IMR-90 (cell line): ENCODE results near the gene INMT. TPM values are rescaled to one million over a fixed set of nuclear protein-coding genes. Genes with fewer than 3 reads are reported as not detected.

ENCODE experiments used
- ATAC-seq: fragments of 200-7000 bp; cut with Tn5 transposase; 2 replicates; pipeline ENCODE4 v1.9.1; 2020; ENCODE audit warnings: low read depth, mild to moderate bottlenecking, moderate library complexity
- BruUV-seq: library from RNA; stranded (reverse); fragments of 400-500 nt; replicated peaks from 2 replicates; lab custom pipeline; 2021; lab: Mats Ljungman, UMichigan
- CTCF ChIA-PET: fragments of 300-600 bp; formaldehyde crosslinking; extraction: SDS; loops from one replicate; lab custom pipeline; 2021; ENCODE audit warnings: antibody characterized with exemption; lab: Yijun Ruan, JAX
- POLR2A ChIA-PET: fragments of 300-600 bp; sonication (Branson Sonifier 250); formaldehyde crosslinking; loops from one replicate; lab custom pipeline; 2022; ENCODE audit warnings: antibody characterized with exemption; ENCODE audit not compliant: unreplicated experiment; lab: Charles Lee
- DNase-seq: peaks from one replicate; pipeline ENCODE4 v3.0.0; 2013
- H2AFZ ChIP-seq: replicated peaks from 2 replicates; pipeline ENCODE3; 2013; ENCODE audit warnings: low read length, mild to moderate bottlenecking; ENCODE audit not compliant: poor library complexity
- H2AK5ac ChIP-seq: 2 replicates; pipeline ENCODE4 v1.6.1; 2013; ENCODE audit warnings: low read depth, low read length, inconsistent platforms
- H2AK9ac ChIP-seq: replicated peaks from 2 replicates; pipeline ENCODE3; 2013; ENCODE audit warnings: mild to moderate bottlenecking, low read depth, low read length, moderate library complexity; ENCODE audit not compliant: poor library complexity
- H2BK120ac ChIP-seq: 2 replicates; pipeline ENCODE4 v1.6.1; 2013; ENCODE audit warnings: low read depth, low read length, inconsistent platforms
- H2BK15ac ChIP-seq: 3 replicates; pipeline ENCODE4 v1.6.1; 2013; ENCODE audit warnings: low read depth, low read length, inconsistent platforms
- H2BK20ac ChIP-seq: 2 replicates; pipeline ENCODE4 v1.6.1; 2013; ENCODE audit warnings: low read depth, mild to moderate bottlenecking, inconsistent platforms, low read length, moderate library complexity
- H2BK5ac ChIP-seq: 2 replicates; pipeline ENCODE4 v1.6.1; 2013; ENCODE audit warnings: mild to moderate bottlenecking, low read depth, low read length, inconsistent platforms; ENCODE audit not compliant: poor library complexity, severe bottlenecking
- H3K14ac ChIP-seq: replicated peaks from 2 replicates; pipeline ENCODE4 v1.6.1; 2013; ENCODE audit warnings: low read depth, low read length, inconsistent platforms
- H3K18ac ChIP-seq: 2 replicates; pipeline ENCODE4 v1.6.1; 2013; ENCODE audit warnings: low read depth, low read length, control low read depth
- H3K23ac ChIP-seq: 2 replicates; pipeline ENCODE4 v1.6.1; 2013; ENCODE audit warnings: low read depth, low read length, inconsistent platforms
- H3K27ac ChIP-seq: 2 replicates; pipeline ENCODE4 v1.5.1; 2013; ENCODE audit warnings: mild to moderate bottlenecking, control low read depth, low read length; ENCODE audit not compliant: insufficient read depth
- H3K27me3 ChIP-seq: 2 replicates; pipeline ENCODE4 v1.6.1; 2013; ENCODE audit warnings: low read length; ENCODE audit not compliant: control insufficient read depth, insufficient read depth
- H3K36me3 ChIP-seq: 2 replicates; pipeline ENCODE4 v1.6.1; 2013; ENCODE audit warnings: low read length, mixed read lengths; ENCODE audit not compliant: control insufficient read depth, insufficient read depth
- H3K4ac ChIP-seq: 2 replicates; pipeline ENCODE4 v1.6.1; 2013; ENCODE audit warnings: low read depth, low read length, inconsistent platforms
- H3K4me1 ChIP-seq: 2 replicates; pipeline ENCODE4 v1.6.1; 2013; ENCODE audit warnings: low read length, mixed read lengths; ENCODE audit not compliant: control insufficient read depth, insufficient read depth
- H3K4me2 ChIP-seq: 2 replicates; pipeline ENCODE4 v1.6.1; 2013; ENCODE audit warnings: low read depth, mild to moderate bottlenecking, control low read depth, low read length, moderate library complexity
- H3K4me3 ChIP-seq: 2 replicates; pipeline ENCODE4 v1.5.1; 2013; ENCODE audit warnings: low read depth, mild to moderate bottlenecking, control low read depth, low read length, moderate library complexity; ENCODE audit not compliant: insufficient read depth
- H3K56ac ChIP-seq: 2 replicates; pipeline ENCODE4 v1.6.1; 2013; ENCODE audit warnings: low read length, inconsistent platforms; ENCODE audit not compliant: insufficient read depth; ENCODE audit errors: extremely low read depth
- H3K79me1 ChIP-seq, 2 experiments: 2 replicates each; pipeline ENCODE4 v1.6.1; 2013; ENCODE audit warnings: low read length in 2 of 2, inconsistent platforms in 1 of 2, low read depth in 1 of 2
- H3K9ac ChIP-seq: 2 replicates; pipeline ENCODE4 v1.6.1; 2013; ENCODE audit warnings: low read depth, low read length, control low read depth
- H3K9me1 ChIP-seq: 2 replicates; pipeline ENCODE4 v1.6.1; 2013; ENCODE audit warnings: low read length, inconsistent platforms; ENCODE audit not compliant: insufficient read depth
- H3K9me3 ChIP-seq: 2 replicates; pipeline ENCODE4 v1.6.1; 2013; ENCODE audit warnings: low read length; ENCODE audit not compliant: control insufficient read depth, insufficient read depth
- H4K20me1 ChIP-seq: 2 replicates; pipeline ENCODE4 v1.6.1; 2013; ENCODE audit warnings: low read length, inconsistent platforms; ENCODE audit not compliant: insufficient read depth
- H4K5ac ChIP-seq: 2 replicates; pipeline ENCODE4 v1.6.1; 2013; ENCODE audit warnings: mild to moderate bottlenecking, low read depth, low read length, control low read depth
- H4K8ac ChIP-seq, 2 experiments: 2 replicates each; pipeline ENCODE4 v1.6.1; 2013; ENCODE audit warnings: low read depth in 2 of 2, low read length in 2 of 2, control low read depth in 1 of 2, inconsistent platforms in 1 of 2
- H4K91ac ChIP-seq: 2 replicates; pipeline ENCODE4 v1.6.1; 2013; ENCODE audit warnings: low read depth, low read length, inconsistent platforms; ENCODE audit not compliant: insufficient read depth
- BHLHE40 ChIP-seq: fragments of 150-350 bp; IDR thresholded peaks from 2 replicates; pipeline ENCODE4 v1.6.1; 2016; ENCODE audit warnings: mild to moderate bottlenecking, low read depth, low read length
- CHD1 ChIP-seq: IDR thresholded peaks from 2 replicates; pipeline ENCODE4 v1.6.1; 2012; ENCODE audit warnings: low read depth, low read length, improper control_type of control experiment
- FOS ChIP-seq: fragments of 150-350 bp; IDR thresholded peaks from 2 replicates; pipeline ENCODE4 v1.6.1; 2016; ENCODE audit warnings: low read depth, low read length
- MAFK ChIP-seq: IDR thresholded peaks from 2 replicates; pipeline ENCODE4 v1.6.1; 2012; ENCODE audit warnings: low read depth, low read length, improper control_type of control experiment
- MAZ ChIP-seq: IDR thresholded peaks from 2 replicates; pipeline ENCODE4 v1.6.1; 2012; ENCODE audit warnings: low read depth, mild to moderate bottlenecking, low read length, improper control_type of control experiment, moderate library complexity, borderline replicate concordance
- MXI1 ChIP-seq: IDR thresholded peaks from 2 replicates; pipeline ENCODE4 v1.6.1; 2012; ENCODE audit warnings: low read depth, mild to moderate bottlenecking, low read length, moderate library complexity, borderline replicate concordance
- NFE2L2 ChIP-seq: fragments of 150-350 bp; IDR thresholded peaks from 2 replicates; pipeline ENCODE4 v1.6.1; 2016; ENCODE audit warnings: low read depth, mild to moderate bottlenecking, low read length
- POLR2A ChIP-seq: IDR thresholded peaks from 2 replicates; pipeline ENCODE4 v1.6.1; 2012; ENCODE audit warnings: mild to moderate bottlenecking, low read depth, low read length
- RAD21 ChIP-seq: IDR thresholded peaks from 2 replicates; pipeline ENCODE4 v1.6.1; 2012; ENCODE audit warnings: low read length, improper control_type of control experiment
- RFX5 ChIP-seq: IDR thresholded peaks from 2 replicates; pipeline ENCODE4 v1.8.0; 2012; ENCODE audit warnings: low read depth, mild to moderate bottlenecking, low read length, moderate library complexity
- WGBS, 2 experiments: methylation state at CpG; one replicate each; pipeline versions ENCODE4 v1.1.5 to v1.1.7; 2013; ENCODE audit warnings: missing lambda C conversion rate in 2 of 2; ENCODE audit not compliant: insufficient read length in 1 of 2; ENCODE audit errors: extremely low coverage in 2 of 2; 5-methylcytosine and 5-hydroxymethylcytosine counted together
- dilution Hi-C: fragments of 300-500 bp; cut with HindIII; formaldehyde crosslinking; loops from one replicate; pipeline ENCODE4 v1.14.3; 2018; ENCODE audit warnings: low sequenced_read_pairs; ENCODE audit not compliant: unreplicated experiment
- in situ Hi-C: fragments of 300-500 bp; cut with MboI; formaldehyde crosslinking; loops from 3 replicates; pipeline ENCODE4 v1.14.3; 2019; ENCODE audit warnings: low sequenced_read_pairs, inconsistent platforms, mixed read lengths
- intact Hi-C: fragments of 100-400 bp; cut with micrococcal nuclease; formaldehyde crosslinking; loops from 2 replicates; pipeline ENCODE4 v1.10.0; 2022
- polyA plus RNA-seq, 3 experiments: library from polyadenylated mRNA; depleted of rRNA; stranded (reverse); fragments of >200 nt; gene quantifications; 2 replicates each; pipeline ENCODE4 v1.2.3, GENCODE V29; 2012; ENCODE audit warnings: low replicate concordance in 1 of 3
- total RNA-seq: library from RNA; depleted of rRNA; stranded (reverse); fragments of >200 nt; gene quantifications from 2 replicates; pipeline ENCODE4 v1.2.3, GENCODE V29; 2012
- TF ChIP-seq, protein P1 (sequence below): fragments of 150-350 bp; IDR thresholded peaks from 2 replicates; pipeline ENCODE4 v1.6.1; 2016; ENCODE audit warnings: low read depth, mild to moderate bottlenecking, low read length, moderate library complexity, borderline replicate concordance
- TF ChIP-seq, protein P2 (sequence below): conservative IDR thresholded peaks from 2 replicates; pipeline ENCODE4 v1.5.1; 2012; ENCODE audit warnings: mild to moderate bottlenecking, low read depth, low read length, improper control_type of control experiment
- TF ChIP-seq, protein P3 (sequence below): fragments of 150-350 bp; IDR thresholded peaks from 2 replicates; pipeline ENCODE4 v1.6.1; 2017; ENCODE audit warnings: mild to moderate bottlenecking, antibody characterized with exemption, low read length, low read depth

The INMT gene
- total and polyA plus RNA-seq, 2 of the 4 experiments (the other 2 are of a cell fraction), result 0.39 to 2.2 TPM

DNA sequence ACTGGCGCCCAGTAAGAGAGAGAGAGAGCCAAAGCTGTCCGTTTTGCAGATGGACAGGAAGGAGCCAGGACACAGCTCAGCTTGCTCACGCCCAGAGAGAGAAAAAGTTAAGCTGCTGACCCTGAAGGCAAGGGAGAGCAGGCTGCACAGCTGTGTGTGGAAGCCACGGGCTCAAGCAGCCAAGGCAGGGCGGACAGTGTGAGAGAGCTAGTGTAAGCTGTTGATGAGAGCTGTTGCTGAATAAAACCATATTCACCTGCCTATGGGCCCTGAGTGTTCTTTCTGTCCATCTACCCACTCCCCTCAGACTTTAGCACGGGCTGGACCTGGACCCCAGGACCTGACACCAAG lies 5.4 kb downstream of the INMT start:
- Histone ChIP-seq H2BK5ac (no peak overlapping the region), H3K9me3 (no peaks in the 10 kb centered on the region), H2AFZ (no peak overlapping the region), H4K8ac (no peak overlapping the region), H4K91ac (no peak overlapping the region), H3K79me1 (0 out of 4 replicates have a peak, but pooled peaks cover 0 to 5% of the 10 kb centered on the region in 2 experiments), H3K9ac (no peak overlapping the region), H3K36me3 (no peaks in the 10 kb centered on the region), H3K9me1 (peaks cover 10% of the 10 kb centered on the region), H4K5ac (no peak overlapping the region), H2AK9ac (no peak overlapping the region), H3K14ac (no peak overlapping the region), H3K4me3 (no peak overlapping the region), H3K56ac (no peak overlapping the region), H4K20me1 (no peaks in the 10 kb centered on the region), H3K4me1 (peaks cover 19% of the 10 kb centered on the region), H3K23ac (no peak overlapping the region), H3K18ac (no peak overlapping the region), H3K27me3 (0 out of 2 replicates have a peak, but pooled peaks cover 2% of the 10 kb centered on the region), H3K4me2 (no peak overlapping the region), H2BK120ac (no peak overlapping the region), H3K4ac (no peak overlapping the region), H2BK15ac (no peak overlapping the region), H3K27ac (no peak overlapping the region), H2AK5ac (no peak overlapping the region), H2BK20ac (no peak overlapping the region)
- DNase-seq (no peak), ATAC-seq (no peak)
- dilution Hi-C loops (no loop called here), intact Hi-C loops (no loop called here), in situ Hi-C loops (no loop called here)
- BruUV-seq, result no TSS peak
- ChIA-PET CTCF (interaction anchor here (1.2 kb wide), 1 partner anchor 17 kb away, joined by 3 read pairs; no protein-coding TSS in a partner anchor), POLR2A (no interaction called here)
- 70% methylated on average over 2 of the region's 6 CpGs; no CpG with 5 or more reads in 1 of the 2 experiments for WGBS, 2 experiments
- TF ChIP-seq POLR2A (no peak), MAZ (no peak), RFX5 (no peak), MXI1 (no peak), CHD1 (no peak), MAFK (no peak), FOS (no peak), BHLHE40 (no peak), RAD21 (no peak), NFE2L2 (no peak)
- TF ChIP-seq, protein P1, sequence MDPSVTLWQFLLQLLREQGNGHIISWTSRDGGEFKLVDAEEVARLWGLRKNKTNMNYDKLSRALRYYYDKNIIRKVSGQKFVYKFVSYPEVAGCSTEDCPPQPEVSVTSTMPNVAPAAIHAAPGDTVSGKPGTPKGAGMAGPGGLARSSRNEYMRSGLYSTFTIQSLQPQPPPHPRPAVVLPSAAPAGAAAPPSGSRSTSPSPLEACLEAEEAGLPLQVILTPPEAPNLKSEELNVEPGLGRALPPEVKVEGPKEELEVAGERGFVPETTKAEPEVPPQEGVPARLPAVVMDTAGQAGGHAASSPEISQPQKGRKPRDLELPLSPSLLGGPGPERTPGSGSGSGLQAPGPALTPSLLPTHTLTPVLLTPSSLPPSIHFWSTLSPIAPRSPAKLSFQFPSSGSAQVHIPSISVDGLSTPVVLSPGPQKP, result no peak
- TF ChIP-seq, protein P2, sequence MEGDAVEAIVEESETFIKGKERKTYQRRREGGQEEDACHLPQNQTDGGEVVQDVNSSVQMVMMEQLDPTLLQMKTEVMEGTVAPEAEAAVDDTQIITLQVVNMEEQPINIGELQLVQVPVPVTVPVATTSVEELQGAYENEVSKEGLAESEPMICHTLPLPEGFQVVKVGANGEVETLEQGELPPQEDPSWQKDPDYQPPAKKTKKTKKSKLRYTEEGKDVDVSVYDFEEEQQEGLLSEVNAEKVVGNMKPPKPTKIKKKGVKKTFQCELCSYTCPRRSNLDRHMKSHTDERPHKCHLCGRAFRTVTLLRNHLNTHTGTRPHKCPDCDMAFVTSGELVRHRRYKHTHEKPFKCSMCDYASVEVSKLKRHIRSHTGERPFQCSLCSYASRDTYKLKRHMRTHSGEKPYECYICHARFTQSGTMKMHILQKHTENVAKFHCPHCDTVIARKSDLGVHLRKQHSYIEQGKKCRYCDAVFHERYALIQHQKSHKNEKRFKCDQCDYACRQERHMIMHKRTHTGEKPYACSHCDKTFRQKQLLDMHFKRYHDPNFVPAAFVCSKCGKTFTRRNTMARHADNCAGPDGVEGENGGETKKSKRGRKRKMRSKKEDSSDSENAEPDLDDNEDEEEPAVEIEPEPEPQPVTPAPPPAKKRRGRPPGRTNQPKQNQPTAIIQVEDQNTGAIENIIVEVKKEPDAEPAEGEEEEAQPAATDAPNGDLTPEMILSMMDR, result no peak
- TF ChIP-seq, protein P3, sequence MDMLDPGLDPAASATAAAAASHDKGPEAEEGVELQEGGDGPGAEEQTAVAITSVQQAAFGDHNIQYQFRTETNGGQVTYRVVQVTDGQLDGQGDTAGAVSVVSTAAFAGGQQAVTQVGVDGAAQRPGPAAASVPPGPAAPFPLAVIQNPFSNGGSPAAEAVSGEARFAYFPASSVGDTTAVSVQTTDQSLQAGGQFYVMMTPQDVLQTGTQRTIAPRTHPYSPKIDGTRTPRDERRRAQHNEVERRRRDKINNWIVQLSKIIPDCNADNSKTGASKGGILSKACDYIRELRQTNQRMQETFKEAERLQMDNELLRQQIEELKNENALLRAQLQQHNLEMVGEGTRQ, result no peak
